Nephron progenitor cell (in vitro differentiated cells): Measurements from ENCODE around the gene ZIC1.

Source experiments
- DNase-seq: peaks from one replicate; pipeline ENCODE4 v3.0.0; 2021
- H3K27ac Mint-ChIP-seq: 2 replicates; pipeline ENCODE4 v1.8.0; 2021; ENCODE audit warnings: mild to moderate bottlenecking, moderate library complexity, mixed read lengths
- H3K27me3 Mint-ChIP-seq: 2 replicates; pipeline ENCODE4 v1.8.0; 2021; ENCODE audit warnings: mild to moderate bottlenecking, low read depth, mixed read lengths; ENCODE audit not compliant: poor library complexity
- H3K36me3 Mint-ChIP-seq: 2 replicates; pipeline ENCODE4 v1.8.0; 2021; ENCODE audit warnings: low read depth, mixed read lengths
- H3K4me1 Mint-ChIP-seq: 2 replicates; pipeline ENCODE4 v1.8.0; 2021; ENCODE audit warnings: mixed read lengths
- H3K4me3 Mint-ChIP-seq: 2 replicates; pipeline ENCODE4 v1.8.0; 2021; ENCODE audit warnings: mild to moderate bottlenecking, moderate library complexity, mixed read lengths
- H3K9me3 Mint-ChIP-seq: 2 replicates; pipeline ENCODE4 v1.8.0; 2021; ENCODE audit warnings: mild to moderate bottlenecking, moderate library complexity, mixed read lengths
- CTCF ChIP-seq: fragments of 200-600 bp; sonication (generic); IDR thresholded peaks from 2 replicates; pipeline ENCODE4 v1.5.0; 2021; ENCODE audit warnings: antibody characterized with exemption

ZIC1 gene

DNA sequence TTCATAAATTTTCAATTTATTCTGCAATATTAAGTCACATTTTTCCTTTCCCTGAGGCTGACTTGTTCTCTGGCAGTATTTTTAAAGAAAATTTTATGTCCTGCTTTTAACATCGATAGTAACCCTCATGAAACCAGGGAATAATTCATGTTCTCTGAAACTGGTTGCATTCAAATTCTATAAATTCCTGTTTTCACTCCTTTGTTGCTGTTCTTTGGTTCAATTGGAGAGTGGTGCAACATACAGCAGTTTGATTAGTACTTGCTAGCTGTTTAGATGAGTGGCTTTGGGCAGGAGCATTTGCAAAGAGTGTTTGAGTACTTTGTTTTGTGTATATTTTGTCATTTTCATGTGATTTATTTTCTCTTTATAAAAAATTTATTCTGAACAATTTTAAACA lies 19.2 kb downstream of the ZIC1 start:
- Mint-ChIP-seq H3K4me3 (no peak overlapping the region), H3K36me3 (no peaks in the 10 kb centered on the region), H3K4me1 (peaks cover 6% of the 10 kb centered on the region), H3K9me3 (no peaks in the 10 kb centered on the region), H3K27me3 (peaks cover 63% of the 10 kb centered on the region), H3K27ac (no peak overlapping the region)
- no peak for TF ChIP-seq CTCF
- no peak for DNase-seq

DNA sequence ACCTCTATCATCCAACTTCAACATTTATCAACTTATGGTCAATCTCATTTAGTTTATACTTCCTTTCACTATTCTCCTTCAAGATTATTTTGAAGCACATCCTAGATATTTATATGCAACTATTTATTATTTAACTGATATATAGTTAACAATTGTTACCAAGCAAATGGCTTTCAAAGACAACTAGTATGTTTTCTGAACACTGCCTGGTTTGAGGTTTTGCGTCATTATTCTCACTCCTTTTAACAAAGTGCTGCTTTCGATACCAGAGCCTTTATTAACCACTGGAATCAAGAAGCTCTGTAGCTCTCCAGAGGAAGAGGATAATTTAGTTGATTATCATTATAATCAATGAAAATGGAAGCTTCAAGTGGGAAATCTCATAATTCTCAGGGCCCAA lies 19.6 kb downstream of the ZIC1 start:
- H3K27ac Mint-ChIP-seq, result no peak overlapping the region
- no peak for DNase-seq
- H3K36me3 Mint-ChIP-seq, result no peaks in the 10 kb centered on the region
- no peak for TF ChIP-seq CTCF
- no peaks in the 10 kb centered on the region for H3K9me3 Mint-ChIP-seq
- H3K27me3 Mint-ChIP-seq, result peaks cover 60% of the 10 kb centered on the region
- H3K4me3 Mint-ChIP-seq, result no peak overlapping the region
- H3K4me1 Mint-ChIP-seq, result peaks cover 2% of the 10 kb centered on the region

DNA sequence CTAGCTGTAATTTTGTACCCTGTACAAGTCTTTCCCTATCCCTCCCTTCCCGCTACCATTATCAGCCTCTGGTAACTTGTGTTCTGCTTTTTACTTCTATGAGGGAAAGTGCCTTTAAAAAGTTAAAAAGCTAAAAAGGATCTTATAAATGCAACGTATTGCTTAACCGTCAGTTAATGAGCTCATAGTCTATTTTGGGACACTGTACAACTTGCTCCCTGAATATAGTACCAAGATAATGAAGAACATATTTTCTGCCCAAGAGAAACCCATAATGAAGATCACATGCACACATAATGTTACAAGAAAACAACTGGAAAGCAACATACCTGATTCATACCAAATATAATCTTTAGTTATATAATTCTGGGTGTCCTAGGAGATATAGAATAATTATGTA lies 22.6 kb downstream of the ZIC1 start:
- no peak for TF ChIP-seq CTCF
- H3K27me3 Mint-ChIP-seq, result peaks cover 30% of the 10 kb centered on the region
- H3K9me3 Mint-ChIP-seq, result no peaks in the 10 kb centered on the region
- H3K36me3 Mint-ChIP-seq, result no peaks in the 10 kb centered on the region
- DNase-seq, result no peak
- H3K27ac Mint-ChIP-seq, result no peak overlapping the region
- H3K4me1 Mint-ChIP-seq, result no peaks in the 10 kb centered on the region
- no peak overlapping the region for H3K4me3 Mint-ChIP-seq

DNA sequence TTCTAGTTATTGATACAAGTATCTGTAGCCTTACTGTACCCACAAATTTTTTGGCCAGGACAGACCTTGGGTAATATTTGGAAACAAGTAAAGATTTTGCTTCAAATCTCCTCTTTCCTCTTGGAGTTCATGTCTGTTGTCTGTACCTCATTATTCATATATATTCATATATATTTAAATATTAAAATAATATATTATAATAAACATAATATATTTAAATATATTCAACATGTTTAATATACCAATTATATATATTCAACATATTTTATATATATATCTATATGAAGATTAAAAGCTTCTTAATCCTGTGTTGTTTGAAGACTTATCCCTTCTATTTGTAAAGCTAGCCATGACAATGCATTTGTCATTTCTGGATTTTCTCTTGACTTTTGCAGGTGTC lies 38.1 kb downstream of the ZIC1 start:
- H3K27ac Mint-ChIP-seq, result no peak overlapping the region
- no peaks in the 10 kb centered on the region for H3K9me3 Mint-ChIP-seq
- H3K4me1 Mint-ChIP-seq, result no peaks in the 10 kb centered on the region
- H3K27me3 Mint-ChIP-seq, result peaks cover 3% of the 10 kb centered on the region
- no peak for TF ChIP-seq CTCF
- H3K36me3 Mint-ChIP-seq, result no peaks in the 10 kb centered on the region
- H3K4me3 Mint-ChIP-seq, result no peak overlapping the region
- no peak for DNase-seq

DNA sequence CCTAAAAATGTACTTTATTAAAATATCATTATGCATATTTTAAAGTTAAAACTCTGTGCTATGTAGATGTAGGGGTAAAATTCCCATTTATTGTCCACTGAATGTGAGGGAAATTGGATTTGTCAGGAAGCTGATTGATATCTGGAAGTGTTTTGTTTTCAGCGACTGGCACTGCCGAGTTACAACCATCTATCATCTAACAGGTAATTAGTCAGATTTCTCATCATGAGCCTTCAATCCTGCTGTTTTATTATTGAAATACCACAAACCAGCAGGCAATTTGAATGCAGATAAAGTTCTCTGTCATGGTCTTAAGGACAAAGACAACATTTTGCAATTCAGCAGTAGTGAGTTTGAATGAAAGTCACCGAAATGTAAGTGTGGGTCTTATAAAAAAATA lies 40.5 kb downstream of the ZIC1 start:
- H3K4me3 Mint-ChIP-seq, result no peak overlapping the region
- H3K27ac Mint-ChIP-seq, result no peak overlapping the region
- H3K36me3 Mint-ChIP-seq, result no peaks in the 10 kb centered on the region
- no peak for DNase-seq
- H3K27me3 Mint-ChIP-seq, result peaks cover 3% of the 10 kb centered on the region
- no peaks in the 10 kb centered on the region for H3K4me1 Mint-ChIP-seq
- no peak for TF ChIP-seq CTCF
- no peaks in the 10 kb centered on the region for H3K9me3 Mint-ChIP-seq

DNA sequence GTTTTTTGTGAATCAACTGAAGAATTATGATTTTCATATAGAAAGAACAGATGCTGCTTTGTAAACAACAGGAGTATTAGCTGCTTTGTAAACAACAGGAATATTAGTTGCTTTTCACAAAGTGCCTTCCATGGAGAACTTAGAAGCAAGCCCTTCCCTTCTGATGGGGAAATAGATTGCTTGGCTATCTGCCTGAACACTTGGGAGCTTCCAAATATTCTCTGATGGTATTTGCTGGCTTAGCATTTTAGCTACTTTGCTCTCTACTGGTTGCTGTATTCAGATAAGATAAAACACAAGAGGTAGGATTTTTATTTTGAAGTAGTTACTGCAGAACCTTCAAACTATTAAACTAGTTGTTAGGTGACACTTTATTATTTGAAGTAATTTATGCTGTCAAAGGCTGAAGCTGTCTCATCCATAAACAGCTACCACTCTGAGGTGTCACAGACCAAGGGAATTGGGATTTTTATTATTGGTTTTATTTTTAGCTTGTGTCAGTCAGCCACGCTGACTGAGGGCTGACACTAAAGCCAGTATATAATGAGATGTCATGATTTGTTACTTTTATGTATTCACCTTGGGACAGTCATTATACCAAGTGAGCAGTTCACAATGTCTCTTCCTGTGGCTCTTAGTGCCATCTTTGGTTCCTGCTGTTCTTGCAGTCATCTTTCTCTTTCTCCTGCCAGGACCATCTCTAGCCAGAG lies 50.0 kb downstream of the ZIC1 start:
- no peak for DNase-seq
- Mint-ChIP-seq H3K9me3 (no peaks in the 10 kb centered on the region), H3K27ac (no peak overlapping the region), H3K4me1 (no peaks in the 10 kb centered on the region), H3K36me3 (no peaks in the 10 kb centered on the region), H3K27me3 (peaks cover 7% of the 10 kb centered on the region), H3K4me3 (no peak overlapping the region)
- TF ChIP-seq CTCF, result no peak
